HepG2 (cell line): ENCODE results near the gene TRANK1.

Experiments
- ARNT ChIP-seq: fragments of 450-650 bp; IDR thresholded peaks from 2 replicates; pipeline ENCODE4 v1.6.1; 2017
- BCL6 ChIP-seq: IDR thresholded peaks from 2 replicates; pipeline ENCODE4 v1.6.1; 2016; ENCODE audit warnings: missing genetic modification reagents, missing compliant biosample characterization
- CERS6 ChIP-seq: sonication (generic); formaldehyde crosslinking; IDR thresholded peaks from 2 replicates; pipeline ENCODE4 v1.5.0; 2020; ENCODE audit warnings: missing genetic modification reagents
- ERF ChIP-seq: IDR thresholded peaks from 2 replicates; pipeline ENCODE4 v1.6.1; 2018; ENCODE audit warnings: missing biosample characterization, missing genetic modification reagents
- KLF16 ChIP-seq, 2 experiments: sonication (generic) in 1 of 2; formaldehyde crosslinking in 1 of 2; IDR thresholded peaks; 2 replicates each; pipeline versions ENCODE4 v1.6.1 to v1.8.0; 2016 to 2023; ENCODE audit warnings: missing genetic modification reagents in 2 of 2, missing compliant biosample characterization in 1 of 2
- MNT ChIP-seq: fragments of 450-650 bp; IDR thresholded peaks from 2 replicates; pipeline ENCODE4 v1.6.1; 2016
- NR1H2 ChIP-seq: sonication (generic); formaldehyde crosslinking; IDR thresholded peaks from 2 replicates; pipeline ENCODE4 v1.8.1; 2022; ENCODE audit warnings: low read depth, missing genetic modification reagents, borderline replicate concordance
- POLR2AphosphoS5 ChIP-seq: IDR thresholded peaks from 2 replicates; pipeline ENCODE4 v1.6.1; 2012; ENCODE audit warnings: low read depth, low read length
- ZFP36 ChIP-seq: fragments of 150-350 bp; IDR thresholded peaks from 2 replicates; pipeline ENCODE4 v1.6.1; 2018; ENCODE audit warnings: borderline replicate concordance, low read length, low read depth; ENCODE audit not compliant: partially characterized antibody
- ZNF138 ChIP-seq: sonication (generic); formaldehyde crosslinking; IDR thresholded peaks from 2 replicates; pipeline ENCODE4 v1.5.0; 2020; ENCODE audit warnings: mild to moderate bottlenecking, low read depth, missing genetic modification reagents

DNA sequence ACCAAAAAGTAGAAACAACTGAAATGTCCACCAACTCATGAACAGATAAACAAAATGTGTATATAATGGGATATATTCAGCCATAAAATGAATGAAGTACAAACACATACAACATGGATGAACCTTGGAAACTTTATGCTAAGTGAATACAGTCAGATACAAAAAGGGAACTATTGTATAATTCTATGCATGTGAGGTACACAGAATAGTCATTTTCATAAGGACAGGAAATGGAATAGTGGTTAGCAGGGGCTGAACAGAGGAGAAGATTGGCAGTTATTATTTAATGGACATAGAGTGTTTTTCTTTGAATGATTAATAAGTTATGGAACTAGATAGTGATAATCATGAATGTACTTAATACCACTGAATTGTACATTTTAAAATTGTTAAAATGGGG lies 20.0 kb upstream of the TRANK1 start:
- TF ChIP-seq ZNF138 (CRISPR knock-in tag) (no peak), POLR2AphosphoS5 (no peak), ERF (CRISPR knock-in tag) (no peak), NR1H2 (no peak), ZFP36 (no peak), MNT (no peak), BCL6 (CRISPR knock-in tag) (no peak), KLF16 (CRISPR knock-in tag; IDR thresholded peaks at IDR 0.05) (no peak), ARNT (no peak), CERS6 (CRISPR knock-in tag) (no peak)
